Activated B cell treated with CpG ODN at 0.5 μM for 24 hours (primary cell): ENCODE data around the gene RNF187. TPM values are rescaled to one million over a fixed set of nuclear protein-coding genes. Genes with fewer than 3 reads are reported as not detected.

Source experiments
- ATAC-seq: fragments of 200-7000 bp; cut with Tn5 transposase; one replicate; pipeline ENCODE4 v1.10.0; 2021; ENCODE audit warnings: low read depth, mild to moderate bottlenecking, moderate library complexity
- CTCF ChIA-PET: fragments of 350-600 bp; sonication (Branson Sonifier 250); formaldehyde crosslinking; loops from one replicate; lab custom pipeline; 2021; ENCODE audit warnings: antibody characterized with exemption; lab: Charles Lee
- POLR2A ChIA-PET: fragments of 350-600 bp; sonication (Branson Sonifier 250); formaldehyde crosslinking; loops from one replicate; lab custom pipeline; 2021; ENCODE audit warnings: antibody characterized with exemption; lab: Charles Lee
- DNase-seq: peaks from one replicate; pipeline ENCODE4 v3.0.0; 2022
- H3K27ac Mint-ChIP-seq: one replicate; pipeline ENCODE4 v1.8.0; 2020; ENCODE audit warnings: mixed read lengths
- H3K27me3 Mint-ChIP-seq: one replicate; pipeline ENCODE4 v1.8.0; 2021; ENCODE audit warnings: mixed read lengths
- H3K36me3 Mint-ChIP-seq: one replicate; pipeline ENCODE4 v1.8.0; 2021; ENCODE audit warnings: low read depth, mixed read lengths
- H3K4me1 Mint-ChIP-seq: one replicate; pipeline ENCODE4 v1.8.0; 2021; ENCODE audit warnings: mixed read lengths
- H3K4me3 Mint-ChIP-seq: one replicate; pipeline ENCODE4 v1.8.0; 2020; ENCODE audit warnings: mild to moderate bottlenecking, mixed read lengths
- H3K9me3 Mint-ChIP-seq: one replicate; pipeline ENCODE4 v1.8.0; 2020; ENCODE audit warnings: mixed read lengths
- CTCF ChIP-seq: fragments of 200-600 bp; IDR thresholded peaks from one replicate; pipeline ENCODE4 v1.8.0; 2022; ENCODE audit warnings: antibody characterized with exemption, mild to moderate bottlenecking
- intact Hi-C: fragments of 100-400 bp; cut with micrococcal nuclease; formaldehyde crosslinking; loops from one replicate; pipeline ENCODE4 v1.15.1; 2024
- total RNA-seq: library from RNA; stranded (reverse); gene quantifications from 2 replicates; pipeline ENCODE4 v1.2.3, GENCODE V29; 2022

RNF187 gene
- total RNA-seq, 1 donor from 2014 or later = 64.0 TPM

GRCh38 chr1:228475812-228476211, 11.4 kb upstream of the RNF187 start:
- ChIA-PET POLR2A (no interaction called here), CTCF (no interaction called here)
- H3K27ac Mint-ChIP-seq = no peak overlapping the region
- H3K4me1 Mint-ChIP-seq = peaks cover 12% of the 10 kb centered on the region
- no peaks in the 10 kb centered on the region for H3K9me3 Mint-ChIP-seq
- DNase-seq (no peak), ATAC-seq (no peak)
- intact Hi-C loops = no loop called here
- H3K4me3 Mint-ChIP-seq = no peak overlapping the region
- H3K27me3 Mint-ChIP-seq = peaks cover 19% of the 10 kb centered on the region
- no peak for TF ChIP-seq CTCF
- no peaks in the 10 kb centered on the region for H3K36me3 Mint-ChIP-seq

- DNase-seq (no peak), ATAC-seq (no peak)
- no peak overlapping the region for H3K27ac Mint-ChIP-seq
- CTCF ChIA-PET = interaction anchor here (0.8 kb wide), 1 partner anchor 24 kb away, joined by 3 read pairs; no protein-coding TSS in a partner anchor
- no peak overlapping the region for H3K4me3 Mint-ChIP-seq
- H3K4me1 Mint-ChIP-seq = peaks cover 12% of the 10 kb centered on the region
- no peaks in the 10 kb centered on the region for H3K36me3 Mint-ChIP-seq
- intact Hi-C loops = no loop called here
- H3K9me3 Mint-ChIP-seq = no peaks in the 10 kb centered on the region
- peaks cover 6% of the 10 kb centered on the region for H3K27me3 Mint-ChIP-seq
- POLR2A ChIA-PET = no interaction called here
- TF ChIP-seq CTCF = no peak
Measured at GRCh38 chr1:228477263-228477662, 9.9 kb upstream of the RNF187 start.

- H3K4me1 Mint-ChIP-seq = peaks cover 12% of the 10 kb centered on the region
- intact Hi-C loops = no loop called here
- peaks cover 6% of the 10 kb centered on the region for H3K27me3 Mint-ChIP-seq
- no peaks in the 10 kb centered on the region for H3K36me3 Mint-ChIP-seq
- ChIA-PET POLR2A (interaction anchor here (0.6 kb wide), 1 partner anchor 71 kb away, joined by 8 read pairs; the partner anchor contains the start of gene TRIM11), CTCF (no interaction called here)
- ATAC-seq = no peak
- H3K9me3 Mint-ChIP-seq = no peaks in the 10 kb centered on the region
- no peak overlapping the region for H3K4me3 Mint-ChIP-seq
- H3K27ac Mint-ChIP-seq = no peak overlapping the region
- DNase-seq = no peak
- no peak for TF ChIP-seq CTCF
Measured at GRCh38 chr1:228478326-228478725, 8.9 kb upstream of the RNF187 start.

- DNase-seq = no peak
- H3K4me3 Mint-ChIP-seq = no peak overlapping the region
Measured at GRCh38 chr1:228478912-228479711, 8.1 kb upstream of the RNF187 start.

More at GRCh38 chr1:228478912-228479711, 8.1 kb upstream of the RNF187 start:
- POLR2A ChIA-PET = interaction anchor here (0.6 to 0.9 kb wide), 3 partner anchors 72 to 111 kb away, joined by 3 to 8 read pairs (median 3); partner anchors contain the start of gene TRIM11
- CTCF ChIA-PET = no interaction called here
- Mint-ChIP-seq H3K9me3 (no peaks in the 10 kb centered on the region), H3K36me3 (no peaks in the 10 kb centered on the region), H3K4me1 (peaks cover 12% of the 10 kb centered on the region), H3K27ac (no peak overlapping the region), H3K27me3 (no peaks in the 10 kb centered on the region)
- no peak for TF ChIP-seq CTCF
- intact Hi-C loops = no loop called here
- ATAC-seq = peak; percentile 25
